HG03097 (cell line): ENCODE measurements around the gene CARD14.

Experiments used
- ATAC-seq: cut with Tn5 transposase; IDR thresholded peaks from one replicate; pipeline ENCODE4 v1.9.1; 2021; ENCODE audit not compliant: unreplicated experiment, low FRiP score

Gene CARD14

DNA sequence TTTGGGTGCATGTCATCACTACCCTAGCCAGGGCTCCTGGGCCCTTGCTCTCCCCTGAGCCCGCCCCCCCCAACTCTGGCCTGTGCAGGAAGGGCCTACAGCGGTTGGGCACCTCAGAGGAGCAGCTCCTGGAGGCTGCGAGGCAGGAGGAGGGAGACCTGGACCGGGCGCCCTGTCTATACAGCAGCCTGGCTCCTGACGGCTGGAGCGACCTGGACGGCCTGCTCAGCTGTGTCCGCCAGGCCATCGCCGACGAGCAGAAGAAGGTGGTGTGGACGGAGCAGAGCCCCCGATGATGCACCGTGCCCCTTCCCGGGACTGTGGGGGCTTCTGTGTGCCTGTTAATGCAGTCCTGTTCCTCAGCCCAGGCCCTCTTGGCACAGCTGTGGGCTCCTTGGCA is 38.2 kb downstream of the CARD14 start:
- no peak for ATAC-seq

DNA sequence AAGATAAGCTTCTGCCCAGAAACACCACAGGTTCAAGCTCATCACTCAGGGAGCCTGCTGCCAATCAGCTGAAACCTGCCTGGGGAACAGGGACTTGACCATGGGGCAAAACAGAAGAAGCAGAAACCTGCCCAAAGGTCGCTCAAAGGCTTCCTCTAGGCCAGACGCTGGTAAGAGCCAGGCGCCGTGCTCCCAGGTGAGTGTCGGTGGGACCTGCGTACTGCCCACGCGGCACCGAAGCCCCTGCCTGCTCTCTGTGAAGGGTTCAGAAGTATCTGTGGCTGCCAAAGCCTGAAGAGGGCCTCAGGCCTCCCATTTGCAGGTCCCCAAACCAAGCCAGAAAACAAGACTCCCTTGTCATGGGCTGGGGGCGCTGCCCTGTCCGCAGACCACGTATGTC is 39.9 kb downstream of the CARD14 start:
- no peak for ATAC-seq

GRCh38 chr17:80210348-80211108 is 40.7 kb downstream of the CARD14 start:
- no peak for ATAC-seq

GRCh38 chr17:80212109-80212508 is 42.3 kb downstream of the CARD14 start:
- ATAC-seq, result no peak

GRCh38 chr17:80212511-80212910 is 42.7 kb downstream of the CARD14 start:
- ATAC-seq, result no peak

GRCh38 chr17:80212962-80213642 is 43.3 kb downstream of the CARD14 start:
- no peak for ATAC-seq

DNA sequence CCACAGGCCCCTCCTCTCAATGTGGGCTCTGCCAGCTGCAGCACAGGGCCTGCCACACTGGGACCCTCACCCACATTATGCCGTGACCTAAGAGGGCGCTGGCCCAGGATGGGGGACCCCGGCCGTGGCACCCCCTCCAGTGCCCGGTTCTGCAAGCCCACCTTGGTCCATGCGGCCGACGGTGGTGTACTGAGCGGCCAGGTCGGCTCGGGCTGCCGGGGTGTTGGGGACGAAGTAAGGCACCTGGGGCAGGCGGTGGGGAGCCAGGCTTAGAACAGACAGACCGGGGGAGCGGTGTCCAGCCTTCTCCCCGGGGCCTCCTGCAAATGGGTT is 43.8 kb downstream of the CARD14 start:
- ATAC-seq, result no peak

DNA sequence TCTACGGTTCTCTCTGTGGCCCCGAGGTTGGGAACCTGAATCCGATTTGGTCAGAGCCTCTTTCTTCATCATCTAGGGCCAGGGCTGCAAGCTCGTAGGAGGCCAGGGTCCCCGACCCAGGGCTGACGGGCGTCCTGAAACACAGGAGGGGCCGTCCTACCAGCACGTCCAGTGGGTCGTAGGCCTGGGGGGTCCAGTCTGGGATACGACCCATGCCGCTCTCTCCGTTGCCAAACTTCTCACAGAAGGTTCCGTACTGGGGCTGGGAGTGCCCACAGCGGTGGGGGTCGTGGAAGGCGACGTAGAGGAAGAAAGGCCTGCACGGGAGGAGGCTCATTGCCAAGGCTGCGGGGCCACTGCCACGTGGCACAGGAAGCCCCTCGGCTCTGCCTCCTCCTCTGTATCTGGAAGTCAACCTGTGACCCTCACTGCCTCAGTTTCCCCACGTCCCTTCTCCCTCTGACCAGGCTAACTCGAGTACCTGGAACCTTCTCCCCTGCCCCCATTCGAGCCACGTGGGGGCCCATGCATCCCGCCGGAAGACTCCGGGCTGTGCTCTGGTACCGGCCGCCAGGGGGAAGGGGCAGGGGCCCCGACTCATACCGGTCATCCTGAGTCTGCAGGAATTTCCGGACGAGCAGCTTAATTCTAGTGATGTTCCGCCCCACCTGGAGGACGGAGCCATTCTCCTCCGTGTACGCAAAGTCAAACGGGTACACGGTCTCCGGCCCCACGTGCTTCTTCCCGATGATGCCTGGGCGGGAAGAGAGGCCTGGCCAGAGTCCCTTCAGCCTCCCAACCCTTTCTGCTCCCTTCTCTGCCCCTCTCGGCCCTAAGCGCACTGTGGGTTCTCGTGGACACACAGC is 44.4 kb downstream of the CARD14 start:
- no peak for ATAC-seq

- ATAC-seq, result no peak
Measured at GRCh38 chr17:80214878-80215210, 45.0 kb downstream of the CARD14 start.

GRCh38 chr17:80216473-80217456 is 46.9 kb downstream of the CARD14 start:
- ATAC-seq, result no peak

DNA sequence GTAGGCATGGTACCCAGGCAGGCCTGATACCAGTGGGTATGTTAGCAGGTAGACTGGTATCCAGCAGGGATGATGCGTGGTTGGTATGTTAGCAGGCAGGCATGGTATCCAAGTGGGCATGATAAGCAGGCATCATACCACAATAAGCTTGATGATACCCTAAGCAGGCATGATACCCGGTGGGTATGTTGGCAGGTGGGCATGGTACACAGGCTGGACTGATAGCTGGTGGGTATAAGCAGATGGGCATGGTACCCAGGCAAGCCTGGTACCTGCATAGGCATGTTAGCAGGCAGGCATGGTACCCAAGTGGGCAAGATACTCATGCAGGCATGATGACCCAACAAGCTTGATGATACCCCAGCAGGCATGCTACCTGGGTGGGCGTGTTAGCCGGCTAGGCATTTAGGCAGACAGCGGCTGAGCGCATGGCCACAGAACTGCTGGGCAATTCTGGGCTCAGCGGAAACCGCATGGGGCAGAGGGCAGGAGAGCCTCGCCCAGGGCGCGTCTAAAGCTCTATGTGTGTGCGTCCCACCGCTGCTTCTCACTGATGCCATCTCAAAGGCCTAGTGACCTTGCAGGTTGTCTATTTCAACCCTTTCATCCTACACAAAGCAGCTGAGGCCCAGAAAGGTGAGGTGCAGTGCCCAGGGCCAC is 48.0 kb downstream of the CARD14 start:
- no peak for ATAC-seq

DNA sequence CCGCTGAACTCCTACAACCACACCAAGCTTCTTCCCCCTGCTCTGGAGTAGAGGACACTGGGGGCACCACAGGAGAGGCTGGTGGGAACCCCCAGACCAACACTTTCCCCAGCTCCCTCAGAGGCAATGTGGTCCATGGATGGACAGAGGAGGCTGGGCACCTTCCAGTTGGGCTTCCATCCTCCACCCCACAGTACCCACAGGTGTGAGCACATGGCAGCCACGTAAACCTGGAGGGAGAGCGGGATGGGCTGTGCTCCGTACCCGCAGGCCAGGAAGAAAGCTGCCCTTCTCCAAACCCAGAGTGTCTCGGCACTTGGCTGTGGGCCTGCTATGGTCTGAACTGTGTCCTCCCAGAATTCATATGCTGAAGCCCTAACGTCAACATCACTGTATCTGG is 48.6 kb downstream of the CARD14 start:
- no peak for ATAC-seq

GRCh38 chr17:80219013-80219762 is 49.4 kb downstream of the CARD14 start:
- no peak for ATAC-seq

GRCh38 chr17:80219763-80220053 is 49.9 kb downstream of the CARD14 start:
- no peak for ATAC-seq

GRCh38 chr17:80220054-80220735 is 50.4 kb downstream of the CARD14 start, which contains the start of the genes SGSH and SLC26A11:
TSS of gene SGSH (minus strand) at chr17:80220333. CDS start at chr17:80220313, 20 bp downstream.
TSS of gene SLC26A11 (plus strand) at chr17:80220427. CDS start at chr17:80221561, 1,134 bp downstream.
- no peak for ATAC-seq

GRCh38 chr17:80220736-80221215 is 50.9 kb downstream of the CARD14 start:
- no peak for ATAC-seq

GRCh38 chr17:80221351-80222105 is 51.7 kb downstream of the CARD14 start:
- no peak for ATAC-seq
